HL-60 (cell line): ENCODE data around the gene GYG1.

Experiments used
- POLR2AphosphoS5 ChIP-seq: IDR thresholded peaks from 2 replicates; pipeline ENCODE4 v1.6.1; 2012; ENCODE audit warnings: low read depth
- TF ChIP-seq, protein P1 (sequence below): IDR thresholded peaks from one replicate; pipeline ENCODE4 v1.5.1; 2011; ENCODE audit warnings: low read length, control low read depth, inconsistent platforms; ENCODE audit not compliant: insufficient read depth
- TF ChIP-seq, protein P2 (sequence below): IDR thresholded peaks from 2 replicates; pipeline ENCODE4 v1.6.1; 2012; ENCODE audit warnings: low read depth; ENCODE audit not compliant: insufficient replicate concordance

DNA sequence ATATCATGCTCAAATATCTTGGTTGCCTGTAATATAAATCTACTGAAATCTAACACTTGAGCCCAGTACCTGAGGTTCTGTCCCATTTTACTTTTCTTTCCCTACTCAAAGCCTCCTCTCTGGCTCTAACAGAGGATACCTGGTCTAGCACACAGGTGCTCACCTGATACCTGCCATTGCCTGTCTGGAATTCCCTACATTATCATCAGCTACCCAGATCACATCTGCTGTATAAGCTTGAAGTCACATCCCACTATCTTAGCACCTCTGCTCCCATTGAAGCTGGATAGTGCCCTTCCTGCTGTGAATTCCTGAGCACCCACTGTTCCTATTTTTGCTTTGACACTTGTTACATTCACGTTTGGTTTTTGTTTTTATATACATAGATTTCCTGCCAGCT is 30.5 kb downstream of the GYG1 start:
- TF ChIP-seq, protein P1, sequence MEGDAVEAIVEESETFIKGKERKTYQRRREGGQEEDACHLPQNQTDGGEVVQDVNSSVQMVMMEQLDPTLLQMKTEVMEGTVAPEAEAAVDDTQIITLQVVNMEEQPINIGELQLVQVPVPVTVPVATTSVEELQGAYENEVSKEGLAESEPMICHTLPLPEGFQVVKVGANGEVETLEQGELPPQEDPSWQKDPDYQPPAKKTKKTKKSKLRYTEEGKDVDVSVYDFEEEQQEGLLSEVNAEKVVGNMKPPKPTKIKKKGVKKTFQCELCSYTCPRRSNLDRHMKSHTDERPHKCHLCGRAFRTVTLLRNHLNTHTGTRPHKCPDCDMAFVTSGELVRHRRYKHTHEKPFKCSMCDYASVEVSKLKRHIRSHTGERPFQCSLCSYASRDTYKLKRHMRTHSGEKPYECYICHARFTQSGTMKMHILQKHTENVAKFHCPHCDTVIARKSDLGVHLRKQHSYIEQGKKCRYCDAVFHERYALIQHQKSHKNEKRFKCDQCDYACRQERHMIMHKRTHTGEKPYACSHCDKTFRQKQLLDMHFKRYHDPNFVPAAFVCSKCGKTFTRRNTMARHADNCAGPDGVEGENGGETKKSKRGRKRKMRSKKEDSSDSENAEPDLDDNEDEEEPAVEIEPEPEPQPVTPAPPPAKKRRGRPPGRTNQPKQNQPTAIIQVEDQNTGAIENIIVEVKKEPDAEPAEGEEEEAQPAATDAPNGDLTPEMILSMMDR = no peak
- TF ChIP-seq POLR2AphosphoS5 = no peak
- TF ChIP-seq, protein P2, sequence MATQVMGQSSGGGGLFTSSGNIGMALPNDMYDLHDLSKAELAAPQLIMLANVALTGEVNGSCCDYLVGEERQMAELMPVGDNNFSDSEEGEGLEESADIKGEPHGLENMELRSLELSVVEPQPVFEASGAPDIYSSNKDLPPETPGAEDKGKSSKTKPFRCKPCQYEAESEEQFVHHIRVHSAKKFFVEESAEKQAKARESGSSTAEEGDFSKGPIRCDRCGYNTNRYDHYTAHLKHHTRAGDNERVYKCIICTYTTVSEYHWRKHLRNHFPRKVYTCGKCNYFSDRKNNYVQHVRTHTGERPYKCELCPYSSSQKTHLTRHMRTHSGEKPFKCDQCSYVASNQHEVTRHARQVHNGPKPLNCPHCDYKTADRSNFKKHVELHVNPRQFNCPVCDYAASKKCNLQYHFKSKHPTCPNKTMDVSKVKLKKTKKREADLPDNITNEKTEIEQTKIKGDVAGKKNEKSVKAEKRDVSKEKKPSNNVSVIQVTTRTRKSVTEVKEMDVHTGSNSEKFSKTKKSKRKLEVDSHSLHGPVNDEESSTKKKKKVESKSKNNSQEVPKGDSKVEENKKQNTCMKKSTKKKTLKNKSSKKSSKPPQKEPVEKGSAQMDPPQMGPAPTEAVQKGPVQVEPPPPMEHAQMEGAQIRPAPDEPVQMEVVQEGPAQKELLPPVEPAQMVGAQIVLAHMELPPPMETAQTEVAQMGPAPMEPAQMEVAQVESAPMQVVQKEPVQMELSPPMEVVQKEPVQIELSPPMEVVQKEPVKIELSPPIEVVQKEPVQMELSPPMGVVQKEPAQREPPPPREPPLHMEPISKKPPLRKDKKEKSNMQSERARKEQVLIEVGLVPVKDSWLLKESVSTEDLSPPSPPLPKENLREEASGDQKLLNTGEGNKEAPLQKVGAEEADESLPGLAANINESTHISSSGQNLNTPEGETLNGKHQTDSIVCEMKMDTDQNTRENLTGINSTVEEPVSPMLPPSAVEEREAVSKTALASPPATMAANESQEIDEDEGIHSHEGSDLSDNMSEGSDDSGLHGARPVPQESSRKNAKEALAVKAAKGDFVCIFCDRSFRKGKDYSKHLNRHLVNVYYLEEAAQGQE = no peak
